ENCODE measurements around the gene JMJD8.

The JMJD8 gene, protein sequence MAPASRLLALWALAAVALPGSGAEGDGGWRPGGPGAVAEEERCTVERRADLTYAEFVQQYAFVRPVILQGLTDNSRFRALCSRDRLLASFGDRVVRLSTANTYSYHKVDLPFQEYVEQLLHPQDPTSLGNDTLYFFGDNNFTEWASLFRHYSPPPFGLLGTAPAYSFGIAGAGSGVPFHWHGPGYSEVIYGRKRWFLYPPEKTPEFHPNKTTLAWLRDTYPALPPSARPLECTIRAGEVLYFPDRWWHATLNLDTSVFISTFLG
- 19.1 to 58.2 (median 32.1) reads per million in 17 experiments for total RNA-seq

DNA sequence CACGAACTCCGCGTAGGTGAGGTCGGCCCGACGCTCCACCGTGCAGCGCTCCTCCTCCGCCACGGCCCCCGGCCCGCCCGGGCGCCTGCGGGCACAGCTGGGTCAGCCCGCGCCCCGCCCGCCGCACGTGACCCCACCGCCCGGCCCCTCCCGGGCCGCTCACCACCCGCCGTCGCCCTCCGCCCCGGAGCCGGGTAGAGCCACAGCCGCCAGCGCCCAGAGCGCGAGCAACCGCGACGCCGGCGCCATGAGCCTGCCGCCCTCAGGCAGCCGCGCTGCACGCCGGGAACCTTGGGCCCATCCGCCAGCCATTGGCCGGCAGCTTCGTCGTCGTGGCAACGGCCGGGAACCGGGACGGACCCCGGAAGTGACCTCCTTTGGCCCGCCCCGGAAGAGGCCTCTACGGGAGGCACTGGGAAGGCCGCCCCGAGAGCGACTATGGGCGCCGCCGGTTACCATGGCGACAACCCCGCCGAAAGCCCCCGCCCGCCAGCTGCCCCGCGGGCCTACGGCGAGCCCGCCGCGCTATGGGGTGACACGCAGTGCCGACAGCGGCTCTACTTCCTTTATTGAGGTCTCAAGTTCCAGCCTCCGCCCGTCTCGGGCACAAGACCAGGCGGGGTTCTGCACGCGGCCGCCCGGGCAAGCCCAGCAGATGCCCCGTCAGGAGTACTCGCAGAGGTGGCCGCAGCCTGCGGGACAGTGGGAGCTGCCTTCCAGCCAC, at the start of gene JMJD8:
Gene JMJD8, minus strand, starts transcription at position 264 of the 724 bp plus-strand sequence. Its CDS starts 15 bp downstream, at position 249.
- peak; percentile 97 to 99 (median 98) for DNase-seq

GRCh38 chr16:733382-734207, 49.5 kb upstream of the JMJD8 start:
- DNase-seq, result peak in 1 of 4 experiments; percentile 46

DNA sequence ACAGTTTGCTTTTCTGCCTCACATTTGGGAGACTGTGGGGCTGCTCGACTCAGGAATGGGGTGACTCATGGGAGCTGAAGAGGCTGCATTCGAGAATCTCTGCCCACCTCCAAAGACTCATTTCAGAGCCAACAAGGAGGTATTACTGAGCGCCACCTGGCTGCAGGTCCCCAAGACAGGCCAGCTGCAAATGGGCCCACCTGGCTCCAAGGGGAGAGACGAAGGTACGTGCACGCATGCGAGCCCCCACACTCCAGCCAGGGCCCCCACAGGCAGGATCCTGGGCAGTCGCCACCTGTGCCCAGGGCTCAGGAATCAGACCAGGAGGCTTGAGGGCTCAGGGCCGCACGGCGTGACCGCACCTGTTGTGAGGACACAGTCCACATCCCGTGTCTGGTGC, 48.8 kb upstream of the JMJD8 start:
- no peak for DNase-seq

DNA sequence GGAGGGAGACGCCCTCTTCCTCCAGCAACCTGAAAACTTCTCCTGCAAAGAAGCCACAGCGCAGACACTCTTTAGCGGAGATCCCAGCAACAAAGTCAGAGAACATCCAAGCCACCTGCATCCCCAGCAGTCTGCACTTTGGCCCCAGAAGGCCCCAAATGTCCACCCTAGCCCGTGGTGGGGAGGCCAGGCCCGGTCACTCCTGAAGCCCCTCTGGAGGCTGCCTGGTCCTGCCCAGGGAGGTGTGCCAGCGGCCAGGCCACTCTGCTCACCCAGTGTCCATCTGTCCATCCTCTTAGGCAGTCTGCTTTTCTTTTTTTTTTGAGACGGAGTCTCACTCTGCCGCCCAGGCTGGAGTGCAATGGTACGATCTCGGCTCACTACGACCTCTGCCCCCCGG, 48.2 kb upstream of the JMJD8 start:
- no peak for DNase-seq

DNA sequence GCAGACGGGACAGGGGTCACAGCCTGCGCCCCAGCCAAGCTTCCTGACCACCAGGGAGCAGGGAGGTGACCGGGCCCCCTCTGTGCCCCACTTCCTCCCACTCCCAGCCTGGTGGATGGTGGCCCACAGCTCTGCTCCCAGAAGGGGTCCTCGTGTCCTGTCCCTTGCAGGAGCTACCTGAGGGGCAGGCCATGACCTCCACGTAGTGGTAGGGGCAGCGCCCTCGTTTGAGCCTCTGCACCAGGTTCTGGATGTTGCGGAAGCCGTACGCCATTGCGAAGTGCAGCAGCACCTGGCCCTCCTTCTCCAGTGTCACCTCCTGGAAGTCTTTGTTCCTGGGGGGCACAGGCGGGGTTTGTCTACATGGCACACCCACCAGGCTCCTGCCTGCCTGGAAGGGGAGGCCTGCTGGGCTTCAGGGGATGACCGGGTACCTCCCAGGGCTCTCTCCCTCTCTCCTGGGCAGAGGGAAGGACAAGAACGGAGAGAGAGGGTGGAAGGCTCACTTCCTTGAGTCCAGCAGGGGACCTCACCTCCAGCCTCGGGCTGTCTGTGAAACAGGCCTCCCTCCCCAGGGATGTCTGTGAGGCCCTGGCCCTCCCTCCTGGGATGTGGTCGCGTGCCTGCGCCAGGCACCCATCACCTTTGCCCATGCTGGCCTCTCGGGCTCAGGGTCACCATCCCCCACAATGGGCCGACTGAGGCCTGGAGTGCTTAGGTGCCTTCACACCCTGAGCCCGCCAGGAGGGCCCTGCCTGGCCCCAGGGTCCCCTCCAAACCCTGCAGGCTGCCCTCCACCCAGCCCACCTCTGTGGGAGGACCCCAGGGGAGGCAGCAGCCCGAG, 46.8 kb upstream of the JMJD8 start:
- DNase-seq, result peak in 1 of 4 experiments; percentile 1

GRCh38 chr16:729768-730665, 45.9 kb upstream of the JMJD8 start:
- DNase-seq, result no peak

GRCh38 chr16:728890-729744, 45.0 kb upstream of the JMJD8 start:
- no peak for DNase-seq

DNA sequence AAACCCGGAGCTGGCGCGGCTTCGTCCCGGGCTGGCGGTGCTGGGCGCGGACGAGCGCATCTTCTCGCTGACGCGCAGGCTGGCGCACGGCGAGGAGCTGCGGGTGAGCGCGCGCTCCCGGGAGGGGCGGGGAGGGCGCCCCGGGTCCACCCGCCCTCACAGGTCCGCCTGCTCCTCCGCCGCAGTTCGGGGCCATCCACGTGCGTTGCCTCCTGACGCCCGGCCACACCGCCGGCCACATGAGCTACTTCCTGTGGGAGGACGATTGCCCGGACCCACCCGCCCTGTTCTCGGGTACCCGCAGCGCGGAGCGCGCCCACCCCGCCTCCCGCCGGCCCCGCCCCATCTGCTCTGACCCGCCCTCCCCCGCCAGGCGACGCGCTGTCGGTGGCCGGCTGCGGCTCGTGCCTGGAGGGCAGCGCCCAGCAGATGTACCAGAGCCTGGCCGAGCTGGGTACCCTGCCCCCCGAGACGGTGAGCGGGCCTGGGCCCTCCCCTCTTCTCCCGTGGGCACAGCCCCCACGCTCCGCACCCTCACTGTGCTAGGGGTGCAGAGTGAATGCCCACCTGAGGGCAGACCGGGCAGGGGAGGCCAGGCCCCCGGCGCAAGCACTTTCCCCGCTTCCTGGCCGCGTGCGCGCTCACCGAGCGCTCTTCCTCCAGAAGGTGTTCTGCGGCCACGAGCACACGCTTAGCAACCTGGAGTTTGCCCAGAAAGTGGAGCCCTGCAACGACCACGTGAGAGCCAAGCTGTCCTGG, 44.2 kb upstream of the JMJD8 start:
- peak; percentile 74 to 92 (median 82) for DNase-seq

GRCh38 chr16:727291-727977, 43.3 kb upstream of the JMJD8 start:
- peak; percentile 41 to 75 (median 64) for DNase-seq

DNA sequence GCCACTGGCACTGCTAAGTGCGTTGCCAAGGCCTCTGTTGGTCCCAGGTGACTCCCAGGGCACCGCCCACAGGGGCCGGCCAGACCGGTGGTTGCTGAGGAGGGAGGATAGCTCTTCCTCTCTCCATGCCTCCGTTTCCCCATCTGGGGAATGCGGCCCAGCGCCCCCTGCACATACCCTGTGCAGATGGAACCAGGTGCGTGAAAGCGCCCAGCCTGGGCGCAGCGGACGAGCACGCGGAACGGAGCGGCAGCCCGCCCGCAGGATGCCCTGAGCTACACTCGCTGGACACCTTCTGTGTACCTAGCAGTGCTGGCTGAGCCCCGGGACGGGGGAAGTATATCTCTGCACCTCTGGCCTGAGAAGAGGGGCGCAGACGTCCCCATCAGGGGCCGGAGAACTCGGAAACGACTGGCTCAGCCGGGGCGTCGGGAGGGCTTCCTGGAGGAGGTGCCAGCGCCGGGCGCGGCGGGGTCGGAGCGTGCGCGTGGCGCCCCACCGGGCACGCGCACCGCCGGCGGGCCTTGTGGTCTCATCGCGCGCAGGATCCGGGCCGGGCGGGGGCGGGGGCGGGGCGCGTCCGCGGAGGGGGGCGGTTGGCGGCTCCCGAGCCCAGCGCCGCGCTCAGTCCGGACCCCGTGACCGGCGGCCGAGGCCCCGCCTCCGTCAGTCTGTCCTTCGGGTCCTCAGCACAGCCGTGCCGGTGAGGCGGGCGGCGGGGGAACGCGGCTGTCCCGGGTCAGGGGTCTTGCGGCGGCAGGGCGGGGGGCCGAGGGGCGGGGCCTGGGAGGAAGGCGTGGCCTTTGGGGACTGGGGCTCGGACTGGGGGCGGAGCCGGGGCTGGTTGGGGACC, 42.5 kb upstream of the JMJD8 start, which contains the start of the genes CCDC78 and HAGHL:
Gene CCDC78, minus strand, starts transcription at position 6 of the 853 bp plus-strand sequence. CDS start 76 bp downstream, outside the sequence.
Gene HAGHL, plus strand, starts transcription at position 669 of the 853 bp plus-strand sequence. CDS start 404 bp downstream, outside the sequence.
- peak; percentile 59 to 88 (median 74) for DNase-seq

DNA sequence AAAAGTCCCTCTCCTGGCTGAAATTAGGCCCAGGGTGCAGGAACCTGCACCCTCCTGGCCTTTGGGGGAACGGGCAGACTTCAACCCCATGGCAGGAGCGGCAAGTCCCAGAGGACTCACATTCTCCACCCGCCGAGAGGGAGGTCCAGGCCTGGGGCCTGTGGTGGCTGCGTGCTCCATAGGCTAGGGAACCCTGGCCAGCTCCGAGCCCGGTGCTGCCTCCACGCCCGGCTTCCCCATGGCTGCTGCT, 42.0 kb upstream of the JMJD8 start:
- DNase-seq, result no peak

GRCh38 chr16:725463-726187, 41.5 kb upstream of the JMJD8 start:
- DNase-seq, result no peak

- no peak for DNase-seq
Observed at GRCh38 chr16:725041-725376, 40.9 kb upstream of the JMJD8 start.

- DNase-seq, result no peak
Observed at GRCh38 chr16:724188-725040, 40.3 kb upstream of the JMJD8 start.

- no peak for DNase-seq
Observed at GRCh38 chr16:723695-724094, 39.6 kb upstream of the JMJD8 start.
